ENCODE results near the gene TTYH2.

The TTYH2 gene

GRCh38 chr17:74226252-74226651 is 12.9 kb downstream of the TTYH2 start:
- H3K4me3 ChIP-seq (ENCODE audit: low read length), result no peak overlapping the region
- no peak for TF ChIP-seq CTCF (IDR thresholded peaks at IDR 0.05; ENCODE audit: insufficient read depth, low read depth, low read length, missing control alignments)
- no peak for DNase-seq (ENCODE audit: low read depth)

- no peak for DNase-seq (ENCODE audit: low read depth)
- no peak overlapping the region for H3K4me3 ChIP-seq (ENCODE audit: low read length)
- no peak for TF ChIP-seq CTCF (IDR thresholded peaks at IDR 0.05; ENCODE audit: insufficient read depth, low read depth, low read length, missing control alignments)
Measured at GRCh38 chr17:74227271-74228080, 14.1 kb downstream of the TTYH2 start.

- no peak for TF ChIP-seq CTCF (IDR thresholded peaks at IDR 0.05; ENCODE audit: insufficient read depth, low read depth, low read length, missing control alignments)
- no peak for DNase-seq (ENCODE audit: low read depth)
- H3K4me3 ChIP-seq (ENCODE audit: low read length), result no peak overlapping the region
Measured at GRCh38 chr17:74228306-74228978, 15.1 kb downstream of the TTYH2 start.

GRCh38 chr17:74230896-74231295 is 17.5 kb downstream of the TTYH2 start:
- DNase-seq (ENCODE audit: low read depth), result no peak
- no peak for TF ChIP-seq CTCF (IDR thresholded peaks at IDR 0.05; ENCODE audit: insufficient read depth, low read depth, low read length, missing control alignments)
- H3K4me3 ChIP-seq (ENCODE audit: low read length), result no peak overlapping the region

- no peak for TF ChIP-seq CTCF (IDR thresholded peaks at IDR 0.05; ENCODE audit: insufficient read depth, low read depth, low read length, missing control alignments)
- no peak overlapping the region for H3K4me3 ChIP-seq (ENCODE audit: low read length)
- DNase-seq (ENCODE audit: low read depth), result no peak
Measured at GRCh38 chr17:74231928-74232907, 18.8 kb downstream of the TTYH2 start.

- no peak overlapping the region for H3K4me3 ChIP-seq (ENCODE audit: low read length)
- no peak for DNase-seq (ENCODE audit: low read depth)
Measured at GRCh38 chr17:74233937-74234336, 20.6 kb downstream of the TTYH2 start.

More at GRCh38 chr17:74233937-74234336, 20.6 kb downstream of the TTYH2 start:
- no peak for TF ChIP-seq CTCF (IDR thresholded peaks at IDR 0.05; ENCODE audit: insufficient read depth, low read depth, low read length, missing control alignments)
